Measurements from ENCODE around the gene ERGIC2. TPM values are rescaled to one million over a fixed set of nuclear protein-coding genes. Genes with fewer than 3 reads are reported as not detected.

ERGIC2 gene
- total RNA-seq, 1 donor from 2014 or later, result 70.3 TPM

DNA sequence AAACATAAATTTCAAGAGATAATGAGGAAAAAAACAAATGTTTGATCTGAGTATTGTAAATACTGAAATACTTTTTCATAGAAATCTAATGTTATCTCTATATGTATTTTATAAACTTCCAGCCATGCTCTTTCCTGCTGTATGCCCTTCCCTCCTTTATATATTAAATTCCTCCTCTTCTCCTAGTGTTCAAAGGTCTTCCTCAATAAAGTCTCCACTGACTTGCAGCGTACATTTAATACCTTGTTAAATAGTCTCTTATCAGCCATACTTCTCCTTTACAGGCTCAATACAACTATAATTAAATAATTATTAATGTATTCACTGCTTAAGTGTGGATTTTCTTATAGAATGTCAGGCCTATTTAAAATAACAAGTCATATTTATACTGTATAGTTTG lies 26.0 kb downstream of the ERGIC2 start:
- Mint-ChIP-seq H3K27me3 (ENCODE audit: unreplicated experiment) (no peaks in the 10 kb centered on the region), H3K4me1 (ENCODE audit: unreplicated experiment) (peaks cover 3% of the 10 kb centered on the region), H3K36me3 (ENCODE audit: unreplicated experiment) (peaks cover 31% of the 10 kb centered on the region), H3K4me3 (ENCODE audit: unreplicated experiment) (no peak overlapping the region), H3K9me3 (ENCODE audit: unreplicated experiment) (no peaks in the 10 kb centered on the region), H3K27ac (ENCODE audit: unreplicated experiment) (no peak overlapping the region)
- TF ChIP-seq, protein P1, sequence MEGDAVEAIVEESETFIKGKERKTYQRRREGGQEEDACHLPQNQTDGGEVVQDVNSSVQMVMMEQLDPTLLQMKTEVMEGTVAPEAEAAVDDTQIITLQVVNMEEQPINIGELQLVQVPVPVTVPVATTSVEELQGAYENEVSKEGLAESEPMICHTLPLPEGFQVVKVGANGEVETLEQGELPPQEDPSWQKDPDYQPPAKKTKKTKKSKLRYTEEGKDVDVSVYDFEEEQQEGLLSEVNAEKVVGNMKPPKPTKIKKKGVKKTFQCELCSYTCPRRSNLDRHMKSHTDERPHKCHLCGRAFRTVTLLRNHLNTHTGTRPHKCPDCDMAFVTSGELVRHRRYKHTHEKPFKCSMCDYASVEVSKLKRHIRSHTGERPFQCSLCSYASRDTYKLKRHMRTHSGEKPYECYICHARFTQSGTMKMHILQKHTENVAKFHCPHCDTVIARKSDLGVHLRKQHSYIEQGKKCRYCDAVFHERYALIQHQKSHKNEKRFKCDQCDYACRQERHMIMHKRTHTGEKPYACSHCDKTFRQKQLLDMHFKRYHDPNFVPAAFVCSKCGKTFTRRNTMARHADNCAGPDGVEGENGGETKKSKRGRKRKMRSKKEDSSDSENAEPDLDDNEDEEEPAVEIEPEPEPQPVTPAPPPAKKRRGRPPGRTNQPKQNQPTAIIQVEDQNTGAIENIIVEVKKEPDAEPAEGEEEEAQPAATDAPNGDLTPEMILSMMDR (IDR thresholded peaks at IDR 0.05), result no peak
- no peak for DNase-seq (ENCODE audit: extremely low spot score, unreplicated experiment)

DNA sequence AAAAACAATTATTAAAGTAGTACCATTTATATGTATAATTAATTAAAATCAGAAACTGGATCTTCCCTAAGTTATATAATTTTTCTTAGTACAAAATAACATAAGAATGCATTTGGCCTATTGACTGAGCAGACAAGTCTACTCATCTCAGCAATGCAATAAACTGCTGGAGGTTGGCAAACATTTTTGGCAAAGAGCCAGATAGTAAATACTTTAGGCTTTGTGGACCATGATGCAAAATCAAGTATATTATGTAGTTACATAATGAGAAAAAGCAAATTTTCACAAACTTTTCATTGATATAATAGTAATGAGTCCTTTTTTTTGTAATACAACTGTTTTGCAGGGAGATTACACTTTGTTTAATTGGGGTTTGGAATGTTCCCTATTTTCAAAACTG lies 30.9 kb downstream of the ERGIC2 start:
- TF ChIP-seq, protein P1 (IDR thresholded peaks at IDR 0.05), result no peak
- Mint-ChIP-seq H3K27ac (ENCODE audit: unreplicated experiment) (no peak overlapping the region), H3K4me3 (ENCODE audit: unreplicated experiment) (no peak overlapping the region), H3K4me1 (ENCODE audit: unreplicated experiment) (peaks cover 5% of the 10 kb centered on the region), H3K36me3 (ENCODE audit: unreplicated experiment) (peaks cover 26% of the 10 kb centered on the region), H3K9me3 (ENCODE audit: unreplicated experiment) (no peaks in the 10 kb centered on the region), H3K27me3 (ENCODE audit: unreplicated experiment) (no peaks in the 10 kb centered on the region)
- no peak for DNase-seq (ENCODE audit: extremely low spot score, unreplicated experiment)

- H3K27me3 Mint-ChIP-seq (ENCODE audit: unreplicated experiment), result no peaks in the 10 kb centered on the region
- no peak for DNase-seq (ENCODE audit: extremely low spot score, unreplicated experiment)
- TF ChIP-seq, protein P1 (IDR thresholded peaks at IDR 0.05), result no peak
- peaks cover 32% of the 10 kb centered on the region for H3K36me3 Mint-ChIP-seq (ENCODE audit: unreplicated experiment)
- H3K9me3 Mint-ChIP-seq (ENCODE audit: unreplicated experiment), result no peaks in the 10 kb centered on the region
- H3K4me1 Mint-ChIP-seq (ENCODE audit: unreplicated experiment), result peaks cover 24% of the 10 kb centered on the region
- no peak overlapping the region for H3K27ac Mint-ChIP-seq (ENCODE audit: unreplicated experiment)
- H3K4me3 Mint-ChIP-seq (ENCODE audit: unreplicated experiment), result no peak overlapping the region
These were observed 34.1 kb downstream of the ERGIC2 start for GRCh38 chr12:29346769-29347421.

GRCh38 chr12:29343022-29343799 lies 37.8 kb downstream of the ERGIC2 start:
- no peak overlapping the region for H3K27ac Mint-ChIP-seq (ENCODE audit: unreplicated experiment)
- no peaks in the 10 kb centered on the region for H3K9me3 Mint-ChIP-seq (ENCODE audit: unreplicated experiment)
- peaks cover 19% of the 10 kb centered on the region for H3K4me1 Mint-ChIP-seq (ENCODE audit: unreplicated experiment)
- H3K36me3 Mint-ChIP-seq (ENCODE audit: unreplicated experiment), result peaks cover 42% of the 10 kb centered on the region
- no peak for DNase-seq (ENCODE audit: extremely low spot score, unreplicated experiment)
- no peaks in the 10 kb centered on the region for H3K27me3 Mint-ChIP-seq (ENCODE audit: unreplicated experiment)
- no peak overlapping the region for H3K4me3 Mint-ChIP-seq (ENCODE audit: unreplicated experiment)
- TF ChIP-seq, protein P1 (IDR thresholded peaks at IDR 0.05), result no peak

- DNase-seq (ENCODE audit: extremely low spot score, unreplicated experiment), result no peak
- Mint-ChIP-seq H3K36me3 (ENCODE audit: unreplicated experiment) (peaks cover 50% of the 10 kb centered on the region), H3K4me3 (ENCODE audit: unreplicated experiment) (no peak overlapping the region), H3K4me1 (ENCODE audit: unreplicated experiment) (no peaks in the 10 kb centered on the region), H3K9me3 (ENCODE audit: unreplicated experiment) (no peaks in the 10 kb centered on the region), H3K27ac (ENCODE audit: unreplicated experiment) (no peak overlapping the region), H3K27me3 (ENCODE audit: unreplicated experiment) (no peaks in the 10 kb centered on the region)
- TF ChIP-seq, protein P1 (IDR thresholded peaks at IDR 0.05), result no peak
These were observed 43.6 kb downstream of the ERGIC2 start for GRCh38 chr12:29337325-29337724.

All from osteocyte (in vitro differentiated cells).